NCI-H1092 treated with DMSO at 0.1 percent for 48 hours (cell line): ENCODE measurements around the gene CACYBP.
"Not testable (repeated sequence)": the region's sequence is repeated elsewhere in the genome, so short reads cannot be mapped to it uniquely, and the experiment has no call there.

Experiments used
- DNase-seq: peaks from one replicate; lab custom pipeline; 2025; lab: John Stamatoyannopoulos, UW

CACYBP gene

GRCh38 chr1:175009532-175009931 is 9.8 kb downstream of the CACYBP start:
- DNase-seq, result no peak

- DNase-seq, result no peak
Observed at GRCh38 chr1:175013445-175013844, 13.7 kb downstream of the CACYBP start.

DNA sequence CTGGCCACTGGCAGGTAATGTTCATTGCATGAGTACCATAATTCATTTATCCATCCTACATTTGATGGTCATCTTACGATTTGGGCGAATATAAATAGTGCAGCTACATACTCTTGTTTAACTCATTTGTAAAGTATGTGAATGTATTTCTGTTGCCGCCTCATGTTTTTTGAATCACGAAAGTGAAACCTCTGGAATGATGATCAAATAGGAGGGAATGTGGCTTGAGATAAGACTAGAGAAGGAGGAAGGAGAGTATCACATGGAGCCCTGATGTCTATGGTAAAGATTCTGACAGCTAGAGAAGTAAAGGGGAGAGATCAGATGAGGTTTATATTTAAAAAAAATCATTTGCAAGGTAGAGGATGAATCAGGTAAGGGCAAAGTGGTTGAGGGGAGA is 15.5 kb downstream of the CACYBP start:
- no peak for DNase-seq

DNA sequence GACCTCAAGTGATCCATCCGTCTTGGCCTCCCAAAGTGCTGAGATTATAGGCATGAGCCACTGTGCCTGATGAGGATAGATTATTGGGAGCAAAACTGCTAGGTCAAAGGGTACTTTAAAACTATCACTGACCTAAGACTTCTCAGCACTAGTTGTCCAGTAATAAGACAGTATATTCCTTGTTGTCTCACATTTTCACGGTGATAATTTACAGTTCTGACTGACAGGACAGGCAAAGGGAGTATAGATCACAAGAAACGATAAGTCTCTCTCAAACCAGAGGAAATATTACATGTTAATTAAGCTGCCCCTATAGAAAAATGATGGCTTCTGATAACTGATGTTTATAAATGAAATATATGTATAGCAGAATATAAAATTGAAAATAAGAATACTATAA is 19.8 kb downstream of the CACYBP start:
- DNase-seq, result no peak

- peak; percentile 99 for DNase-seq
Observed at GRCh38 chr1:175023043-175023921, 23.5 kb downstream of the CACYBP start, which contains the start of gene MRPS14. TSS of gene MRPS14 (minus strand) at chr1:175023425. CDS start at chr1:175023408, 17 bp downstream.

- not testable (repeated sequence) for DNase-seq
Observed at GRCh38 chr1:175023922-175024242, 24.1 kb downstream of the CACYBP start.

GRCh38 chr1:175024773-175025172 is 25.0 kb downstream of the CACYBP start:
- DNase-seq, result no peak

- no peak for DNase-seq
Observed at GRCh38 chr1:175033953-175034352, 34.2 kb downstream of the CACYBP start.

DNA sequence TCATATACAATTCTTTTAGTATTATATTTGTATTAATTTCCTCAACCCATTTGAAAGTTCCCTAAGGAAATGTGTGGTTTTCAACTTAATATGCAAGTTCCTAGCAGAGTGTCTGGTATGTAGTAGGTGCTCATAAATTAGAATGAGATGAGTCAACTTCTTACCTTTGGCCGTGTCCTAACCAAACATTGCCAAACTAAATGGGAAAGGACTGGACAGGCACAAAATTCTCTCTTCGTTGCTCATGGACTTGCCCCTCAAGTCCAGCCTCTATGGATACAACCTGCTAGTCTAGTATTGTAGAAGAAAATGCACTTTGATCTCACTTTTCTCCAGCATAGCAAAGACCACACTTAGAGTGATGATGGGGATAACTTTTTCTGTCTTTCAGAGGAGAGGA is 35.0 kb downstream of the CACYBP start:
- no peak for DNase-seq

GRCh38 chr1:175035865-175036264 is 36.1 kb downstream of the CACYBP start:
- DNase-seq, result no peak

DNA sequence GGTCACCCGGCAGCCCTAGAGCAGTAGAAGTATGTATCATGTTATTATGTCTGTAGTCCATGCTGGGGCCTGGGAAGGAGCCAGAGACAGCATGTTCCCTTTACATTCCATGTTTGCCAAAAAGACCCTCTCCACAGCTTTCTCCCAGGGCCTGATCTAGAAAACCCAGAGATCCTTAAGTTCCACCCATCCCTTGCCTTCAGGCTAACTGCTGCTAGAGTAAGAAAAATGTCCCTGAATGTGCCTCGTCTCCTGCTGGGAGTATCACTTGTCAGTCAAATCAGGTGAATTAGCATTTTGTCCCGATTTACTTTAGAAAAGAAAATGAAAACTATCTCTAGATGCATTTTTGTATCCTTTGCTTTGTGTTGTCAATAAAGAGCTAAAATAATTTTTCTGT is 36.7 kb downstream of the CACYBP start:
- no peak for DNase-seq

DNA sequence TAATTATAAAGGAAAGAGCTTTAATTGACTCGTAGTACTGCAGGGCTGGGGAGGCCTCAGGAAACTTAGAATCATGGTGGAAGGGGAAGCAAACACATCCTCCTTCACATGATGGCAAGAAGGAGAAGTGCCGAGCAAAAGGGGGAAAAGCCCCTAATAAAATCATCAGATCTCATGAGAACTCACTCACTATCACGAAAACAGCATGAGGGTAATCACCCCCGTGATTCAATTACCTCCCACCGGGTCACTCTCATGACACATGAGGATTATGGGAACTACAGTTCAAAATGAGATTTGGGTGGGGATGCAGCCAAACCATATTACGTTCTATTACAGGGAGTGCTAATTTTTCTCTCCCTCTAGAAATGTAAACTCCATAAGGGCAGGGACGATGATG is 37.7 kb downstream of the CACYBP start:
- DNase-seq, result no peak

DNA sequence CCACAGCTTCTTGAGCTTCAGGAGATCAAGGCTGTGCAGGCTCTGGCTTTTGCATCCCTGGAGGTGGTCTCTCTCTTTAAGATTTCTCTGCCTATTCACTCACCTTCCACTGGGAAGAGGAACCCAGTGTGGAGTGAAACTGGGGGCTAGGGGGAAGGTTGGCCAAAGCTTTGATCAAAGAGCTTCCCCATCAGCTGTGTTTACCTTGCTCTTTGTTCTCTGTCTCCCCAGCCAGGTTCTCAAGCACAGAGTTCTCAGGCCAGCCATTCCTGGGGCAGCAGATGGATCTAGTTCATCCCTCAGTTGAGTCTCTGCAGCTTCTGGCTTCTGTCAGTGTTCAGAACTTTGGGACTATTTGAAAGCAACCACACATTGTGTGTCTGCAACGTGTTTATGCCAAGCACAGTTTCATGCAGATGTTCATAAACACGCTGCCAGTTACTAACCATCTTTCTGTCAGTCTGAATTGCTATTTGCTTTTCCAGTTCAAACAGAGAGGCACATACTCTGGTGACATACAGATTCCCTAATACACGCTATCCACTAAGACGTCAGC is 40.7 kb downstream of the CACYBP start:
- peak; percentile 8 for DNase-seq

- DNase-seq, result no peak
Observed at GRCh38 chr1:175042650-175043049, 42.9 kb downstream of the CACYBP start.

GRCh38 chr1:175043824-175044223 is 44.1 kb downstream of the CACYBP start:
- no peak for DNase-seq

GRCh38 chr1:175044591-175044990 is 44.8 kb downstream of the CACYBP start:
- DNase-seq, result not testable (repeated sequence)

GRCh38 chr1:175045097-175045496 is 45.4 kb downstream of the CACYBP start:
- DNase-seq, result no peak

GRCh38 chr1:175045519-175045918 is 45.8 kb downstream of the CACYBP start:
- no peak for DNase-seq

DNA sequence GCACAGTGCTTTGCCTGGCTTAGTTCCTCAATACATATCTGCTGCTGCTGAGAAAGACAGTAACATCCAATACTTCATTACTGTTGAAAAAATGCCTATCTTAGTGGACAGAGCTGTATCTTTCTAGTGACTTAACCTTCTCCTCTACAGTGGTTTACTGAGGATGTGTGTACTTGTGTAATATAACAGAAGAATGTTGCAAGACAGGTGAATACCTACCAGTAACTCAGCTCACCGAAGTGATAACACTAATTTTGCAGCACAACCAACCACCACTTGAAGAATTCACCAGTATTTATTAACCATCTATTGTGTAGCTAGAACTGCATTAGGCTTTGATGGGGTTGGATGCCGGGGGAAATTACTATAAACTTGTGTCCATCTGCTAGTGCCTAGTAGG is 51.2 kb downstream of the CACYBP start:
- DNase-seq, result no peak

GRCh38 chr1:175054736-175055135 is 55.0 kb downstream of the CACYBP start:
- DNase-seq, result no peak
